Esophagus muscularis mucosa (tissue), 3 donors: ENCODE data around the gene THRB.

ENCODE experiments used
- POLR2A ChIP-seq: fragments of 450-650 bp; IDR thresholded peaks from one replicate; pipeline ENCODE4 v1.6.1; 2017; ENCODE audit warnings: antibody characterized with exemption, moderate library complexity, mild to moderate bottlenecking, low read depth
- TF ChIP-seq, protein P1 (sequence below), 3 experiments: fragments of 200-600 bp in 2 of 3; fragments of 450-650 bp in 1 of 3; sonication (generic) in 2 of 3; IDR thresholded peaks; one replicate each; pipeline ENCODE4 v1.5.1; 2017 to 2019; ENCODE audit warnings: antibody characterized with exemption in 3 of 3, mild to moderate bottlenecking in 2 of 3, moderate library complexity in 1 of 3

DNA sequence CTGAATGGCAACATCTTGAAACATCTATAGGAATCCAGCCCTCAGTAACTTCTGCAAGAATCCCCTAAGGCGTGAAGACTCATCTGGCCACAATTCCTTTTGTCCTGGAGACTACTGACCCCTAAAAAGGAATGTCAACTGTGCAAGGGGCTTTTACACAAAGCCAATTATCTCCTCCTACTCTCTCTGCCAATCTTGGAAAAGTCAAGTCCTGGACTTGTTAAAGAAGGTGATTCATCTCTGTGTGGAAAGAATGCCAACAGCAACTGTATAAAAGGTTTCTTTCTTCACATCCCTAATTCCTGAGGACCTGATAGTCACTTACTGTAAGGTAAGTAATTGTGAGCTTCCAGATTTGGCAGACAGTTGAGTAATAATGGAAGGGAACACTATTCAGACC, 22.3 kb downstream of the THRB start:
- TF ChIP-seq, protein P1, sequence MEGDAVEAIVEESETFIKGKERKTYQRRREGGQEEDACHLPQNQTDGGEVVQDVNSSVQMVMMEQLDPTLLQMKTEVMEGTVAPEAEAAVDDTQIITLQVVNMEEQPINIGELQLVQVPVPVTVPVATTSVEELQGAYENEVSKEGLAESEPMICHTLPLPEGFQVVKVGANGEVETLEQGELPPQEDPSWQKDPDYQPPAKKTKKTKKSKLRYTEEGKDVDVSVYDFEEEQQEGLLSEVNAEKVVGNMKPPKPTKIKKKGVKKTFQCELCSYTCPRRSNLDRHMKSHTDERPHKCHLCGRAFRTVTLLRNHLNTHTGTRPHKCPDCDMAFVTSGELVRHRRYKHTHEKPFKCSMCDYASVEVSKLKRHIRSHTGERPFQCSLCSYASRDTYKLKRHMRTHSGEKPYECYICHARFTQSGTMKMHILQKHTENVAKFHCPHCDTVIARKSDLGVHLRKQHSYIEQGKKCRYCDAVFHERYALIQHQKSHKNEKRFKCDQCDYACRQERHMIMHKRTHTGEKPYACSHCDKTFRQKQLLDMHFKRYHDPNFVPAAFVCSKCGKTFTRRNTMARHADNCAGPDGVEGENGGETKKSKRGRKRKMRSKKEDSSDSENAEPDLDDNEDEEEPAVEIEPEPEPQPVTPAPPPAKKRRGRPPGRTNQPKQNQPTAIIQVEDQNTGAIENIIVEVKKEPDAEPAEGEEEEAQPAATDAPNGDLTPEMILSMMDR (IDR thresholded peaks at IDR 0.05) = no peak
- no peak for TF ChIP-seq POLR2A
